Tibial nerve (tissue), 4 donors: ENCODE measurements around the gene MED14.
A peak's percentile ranks its signal among the peaks of the same experiment; 100 is the strongest.

Source experiments
- CTCF ChIP-seq, 5 experiments: fragments of 200-600 bp in 3 of 5; fragments of 450-650 bp in 2 of 5; sonication (generic) in 3 of 5; IDR thresholded peaks; one replicate each; pipeline ENCODE4 v1.5.1; 2016 to 2019; ENCODE audit warnings: antibody characterized with exemption in 5 of 5, mild to moderate bottlenecking in 3 of 5, moderate library complexity in 2 of 5
- EP300 ChIP-seq, 2 donors: sonication (generic); formaldehyde crosslinking; IDR thresholded peaks; one replicate each; pipeline ENCODE4 v1.6.1; 2017; ENCODE audit warnings: antibody characterized with exemption in 2 of 2, mild to moderate bottlenecking in 1 of 2

- TF ChIP-seq EP300 (IDR thresholded peaks at IDR 0.05) (peak in 1 of 2 donors; percentile 64), CTCF (IDR thresholded peaks at IDR 0.05) (peak in 1 of 5 experiments; percentile 24)
Measured at GRCh38 chrX:40647307-40648197, 87.8 kb downstream of the MED14 start, which contains the start of gene CXorf38.
